HepG2 (cell line): ENCODE measurements around the gene UNC5B. TPM values are rescaled to one million over a fixed set of nuclear protein-coding genes. Genes with fewer than 3 reads are reported as not detected.

Experiments used
- ATAC-seq: fragments of 200-7000 bp; cut with Tn5 transposase; 3 replicates; pipeline ENCODE4 v1.9.1; 2020; ENCODE audit warnings: mild to moderate bottlenecking, moderate library complexity
- BruUV-seq: library from RNA; stranded (reverse); fragments of 400-500 nt; replicated peaks from 2 replicates; lab custom pipeline; 2021; lab: Mats Ljungman, UMichigan
- CTCF ChIA-PET: fragments of 300-600 bp; formaldehyde crosslinking; extraction: SDS; loops from one replicate; lab custom pipeline; 2021; ENCODE audit warnings: low total read pairs, inconsistent platforms, low intra/inter-chr PET ratio; lab: Yijun Ruan, JAX
- POLR2A ChIA-PET: fragments of 350-600 bp; sonication (Branson Sonifier 250); formaldehyde crosslinking; loops from one replicate; lab custom pipeline; 2020; ENCODE audit warnings: antibody characterized with exemption, inconsistent platforms; lab: Yijun Ruan, JAX
- DNase-seq: peaks from one replicate; pipeline ENCODE4 v3.0.0-alpha.2; 2015; ENCODE audit warnings: low spot score
- FAIRE-seq: peaks from 3 replicates; lab custom pipeline; 2011; peaks lifted over from hg19 to GRCh38; lab: Jason Lieb, UNC
- H2AFZ ChIP-seq: one replicate; pipeline ENCODE4 v1.6.1; 2011; ENCODE audit warnings: low read length, inconsistent platforms
- H3K27ac ChIP-seq: fragments of 300-600 bp; 3 replicates; pipeline ENCODE4 v1.8.0; 2011; ENCODE audit warnings: mixed run types, mild to moderate bottlenecking, mixed read lengths, low read length, inconsistent platforms; ENCODE audit not compliant: insufficient read depth; ENCODE audit errors: extremely low read length
- H3K27me3 ChIP-seq, 2 experiments: fragments of 200-600 bp in 1 of 2; 2 replicates in 1 of 2; 3 replicates in 1 of 2; pipeline versions ENCODE4 v1.6.0 to v1.8.0; 2011; ENCODE audit warnings: low read length in 2 of 2, mild to moderate bottlenecking in 2 of 2, moderate library complexity in 2 of 2, inconsistent platforms in 1 of 2; ENCODE audit not compliant: insufficient read depth in 2 of 2, control insufficient read depth in 1 of 2
- H3K36me3 ChIP-seq, 2 experiments: fragments of 200-600 bp in 1 of 2; replicated peaks in 1 of 2; 2 replicates in 1 of 2; 3 replicates in 1 of 2; pipeline versions ENCODE4 v1.5.1 to v1.8.0; 2011; ENCODE audit warnings: low read length in 2 of 2, inconsistent platforms in 1 of 2; ENCODE audit not compliant: insufficient read depth in 2 of 2, control insufficient read depth in 1 of 2
- H3K4me1 ChIP-seq: 2 replicates; pipeline ENCODE4 v1.5.1; 2012; ENCODE audit warnings: low read length, inconsistent platforms; ENCODE audit not compliant: insufficient read depth
- H3K4me2 ChIP-seq: 2 replicates; pipeline ENCODE4 v1.6.0; 2011; ENCODE audit warnings: low read depth, low read length, inconsistent platforms
- H3K4me3 ChIP-seq, 3 experiments: fragments of 200-600 bp in 1 of 3; sonication (generic), shearing (Covaris generic) in 1 of 3; replicated peaks in 1 of 3; 2 replicates each; pipeline ENCODE4 v1.5.1; 2011 to 2016; ENCODE audit warnings: low read length in 3 of 3, inconsistent platforms in 2 of 3, low read depth in 2 of 3, mild to moderate bottlenecking in 2 of 3, control low read depth in 1 of 3, mixed read lengths in 1 of 3; ENCODE audit not compliant: insufficient read depth in 1 of 3
- H3K79me2 ChIP-seq: one replicate; pipeline ENCODE4 v1.6.1; 2011; ENCODE audit warnings: low read length, inconsistent platforms; ENCODE audit not compliant: insufficient read depth
- H3K9ac ChIP-seq: 2 replicates; pipeline ENCODE4 v1.6.0; 2011; ENCODE audit warnings: mild to moderate bottlenecking, low read depth, low read length, inconsistent platforms; ENCODE audit not compliant: insufficient read depth
- H3K9me3 ChIP-seq: 2 replicates; pipeline ENCODE4 v1.5.1; 2012; ENCODE audit warnings: mild to moderate bottlenecking, low read length
- H4K20me1 ChIP-seq: 2 replicates; pipeline ENCODE4 v1.6.0; 2011; ENCODE audit warnings: inconsistent platforms, mild to moderate bottlenecking, low read length, moderate library complexity; ENCODE audit not compliant: insufficient read depth
- BRCA1 ChIP-seq: sonication (generic); formaldehyde crosslinking; IDR thresholded peaks from 2 replicates; pipeline ENCODE4 v1.4.0; 2020; ENCODE audit warnings: missing genetic modification reagents
- DNMT1 ChIP-seq: sonication (generic); formaldehyde crosslinking; IDR thresholded peaks from 2 replicates; pipeline ENCODE4 v1.5.1; 2020; ENCODE audit warnings: mild to moderate bottlenecking, missing genetic modification reagents
- ELF4 ChIP-seq: sonication (generic); formaldehyde crosslinking; IDR thresholded peaks from 2 replicates; pipeline ENCODE4 v1.5.0; 2020; ENCODE audit warnings: missing genetic modification reagents, mild to moderate bottlenecking, moderate library complexity, borderline replicate concordance
- EP300 ChIP-seq, 3 experiments: sonication (generic) in 1 of 3; formaldehyde crosslinking in 1 of 3; IDR thresholded peaks; 2 replicates each; pipeline versions ENCODE4 v1.5.1 to v1.6.1; 2011 to 2020; ENCODE audit warnings: low read depth in 2 of 3, low read length in 2 of 3, borderline replicate concordance in 1 of 3, improper control_type of control experiment in 1 of 3, mild to moderate bottlenecking in 1 of 3, missing genetic modification reagents in 1 of 3, moderate library complexity in 1 of 3
- JUND ChIP-seq: sonication (generic); formaldehyde crosslinking; IDR thresholded peaks from 2 replicates; pipeline ENCODE4 v1.8.0; 2022; ENCODE audit warnings: mild to moderate bottlenecking, missing genetic modification reagents
- MNT ChIP-seq: fragments of 450-650 bp; IDR thresholded peaks from 2 replicates; pipeline ENCODE4 v1.6.1; 2016
- ZNF12 ChIP-seq: sonication (generic); formaldehyde crosslinking; IDR thresholded peaks from 2 replicates; pipeline ENCODE4 v1.5.0; 2020; ENCODE audit warnings: missing genetic modification reagents
- ZNF629 ChIP-seq: sonication (generic); formaldehyde crosslinking; conservative IDR thresholded peaks from 2 replicates; pipeline ENCODE4 v1.5.0; 2020; ENCODE audit warnings: missing genetic modification reagents
- WGBS: methylation state at CpG from one replicate; pipeline ENCODE4 v1.1.6; 2017; ENCODE audit warnings: low lambda C conversion rate; 5-methylcytosine and 5-hydroxymethylcytosine counted together
- in situ Hi-C: cut with HindIII; loops from 2 replicates; pipeline ENCODE4 v1.10.0; 2017; ENCODE audit warnings: low pct_unique_long_range_greater_than_20kb; ENCODE audit not compliant: extremely low pct_ligation_motif_present
- intact Hi-C: fragments of 100-400 bp; cut with micrococcal nuclease; formaldehyde crosslinking; loops from one replicate; pipeline ENCODE4 v1.10.0; 2022; ENCODE audit not compliant: unreplicated experiment
- polyA plus RNA-seq, 8 experiments: library from polyadenylated mRNA; depleted of rRNA in 3 of 8; stranded (reverse) in 7 of 8; unstranded in 1 of 8; fragments of >200 nt; fragmentation: Illumina TruSeq in 4 of 8; extraction: Trizol in 4 of 8; gene quantifications; 2 replicates each; pipeline versions ENCODE4 v1.2.1 to v1.2.3, GENCODE V29; 2011 to 2016; ENCODE audit warnings: low read depth in 4 of 8, missing spikeins in 1 of 8, mixed read lengths in 1 of 8; ENCODE audit not compliant: insufficient read depth in 1 of 8
- total RNA-seq, 5 experiments: library from RNA; depleted of rRNA; stranded (reverse); fragments of >200 nt; fragmentation: Illumina TruSeq; extraction: Trizol; gene quantifications; 2 replicates each; pipeline ENCODE4 v1.2.3, GENCODE V29; 2016; ENCODE audit warnings: low read depth in 1 of 5
- TF ChIP-seq, protein P1 (sequence below): sonication (generic); formaldehyde crosslinking; IDR thresholded peaks from 2 replicates; pipeline ENCODE4 v1.5.0; 2020; ENCODE audit warnings: missing genetic modification reagents

The UNC5B gene
- total and polyA plus RNA-seq, 2 of the 13 experiments (the other 11 are each of a cell fraction or from before 2014, with no cell fraction given) = 0.07 TPM

GRCh38 chr10:71277914-71278665 is 65.7 kb downstream of the UNC5B start:
- Histone ChIP-seq H3K9me3 (no peaks in the 10 kb centered on the region), H3K36me3 (no peaks in the 10 kb centered on the region), H2AFZ (no peak overlapping the region), H3K27me3 (peaks cover 3 to 8% of the 10 kb centered on the region in 2 experiments; a peak in 3 of 5 replicates), H3K27ac (no peak overlapping the region), H3K79me2 (no peaks in the 10 kb centered on the region), H3K4me2 (no peak overlapping the region), H3K4me1 (no peaks in the 10 kb centered on the region), H4K20me1 (no peaks in the 10 kb centered on the region), H3K9ac (no peak overlapping the region), H3K4me3 (no peak overlapping the region)
- ATAC-seq (no peak), DNase-seq (no peak), FAIRE-seq (no peak)
- intact Hi-C loops = no loop called here
- no TSS peak for BruUV-seq
- ChIA-PET CTCF (no interaction called here), POLR2A (no interaction called here)
- WGBS = 7% methylated on average over 10 of the region's 11 CpGs
- 0 out of 2 replicates have a peak, but pooled peaks have one; percentile 16 for TF ChIP-seq ZNF629 (CRISPR knock-in tag)
- TF ChIP-seq MNT = 0 out of 2 replicates have a peak, but pooled peaks have one; percentile 27
- TF ChIP-seq JUND (CRISPR knock-in tag) = no peak
- in situ Hi-C loops = no loop called here

DNA sequence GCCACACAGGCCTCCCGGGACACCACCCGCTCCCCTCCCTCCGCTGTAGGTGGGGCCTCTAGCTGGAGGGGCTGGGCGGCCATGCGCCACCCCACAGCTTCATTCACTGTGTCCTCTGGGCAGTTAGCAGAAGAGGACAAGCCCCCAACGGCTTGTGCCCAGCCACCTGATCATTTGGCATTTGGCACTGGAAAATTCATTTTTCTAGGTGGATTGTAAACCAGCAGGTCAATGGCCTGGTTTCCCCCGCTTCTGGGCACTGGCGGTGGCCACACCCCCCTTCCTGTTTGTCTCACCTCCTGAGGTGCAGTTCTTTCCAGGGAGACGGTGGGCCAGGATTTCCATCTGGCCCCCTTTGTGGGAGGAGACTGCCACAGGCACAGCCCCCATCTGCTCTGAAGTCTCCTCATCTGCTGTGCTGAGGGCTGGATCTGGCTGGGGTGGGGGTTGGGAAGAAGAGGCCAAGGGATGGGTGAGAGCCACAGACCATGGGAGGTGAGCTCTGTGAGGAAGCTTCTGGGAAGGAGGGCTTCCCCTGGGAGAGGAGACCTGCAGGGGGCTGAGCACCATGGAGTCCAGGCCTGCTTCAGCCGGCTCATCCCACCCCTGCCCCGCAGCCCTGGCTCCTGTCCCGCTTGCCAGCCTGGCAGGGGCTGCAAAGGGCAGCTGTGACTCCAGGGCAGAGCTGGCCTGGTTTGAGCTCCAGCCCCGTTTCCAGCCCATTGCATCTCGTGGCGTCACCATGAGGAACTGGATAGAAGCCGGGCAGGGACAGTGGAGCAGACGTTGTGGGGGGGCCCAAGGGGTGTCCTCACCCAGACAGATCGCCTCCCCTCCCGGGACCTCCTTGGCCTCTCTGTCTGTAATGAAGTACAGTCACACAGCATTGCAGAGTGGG is 66.6 kb downstream of the UNC5B start:
- in situ Hi-C loops = no loop called here
- ATAC-seq = no peak
- CTCF ChIA-PET = no interaction called here
- no peaks in the 10 kb centered on the region for H3K9me3 ChIP-seq
- peaks cover 0 to 10% of the 10 kb centered on the region in 2 experiments; a peak in 2 of 5 replicates for H3K27me3 ChIP-seq
- H3K27ac ChIP-seq = no peak overlapping the region
- WGBS = 40% methylated on average over 1 of the region's 19 CpGs
- TF ChIP-seq ZNF12 (CRISPR knock-in tag) = no peak
- no peak for TF ChIP-seq BRCA1 (CRISPR knock-in tag)
- TF ChIP-seq ELF4 (CRISPR knock-in tag) = no peak
- TF ChIP-seq DNMT1 (CRISPR knock-in tag) = no peak
- TF ChIP-seq, protein P1, sequence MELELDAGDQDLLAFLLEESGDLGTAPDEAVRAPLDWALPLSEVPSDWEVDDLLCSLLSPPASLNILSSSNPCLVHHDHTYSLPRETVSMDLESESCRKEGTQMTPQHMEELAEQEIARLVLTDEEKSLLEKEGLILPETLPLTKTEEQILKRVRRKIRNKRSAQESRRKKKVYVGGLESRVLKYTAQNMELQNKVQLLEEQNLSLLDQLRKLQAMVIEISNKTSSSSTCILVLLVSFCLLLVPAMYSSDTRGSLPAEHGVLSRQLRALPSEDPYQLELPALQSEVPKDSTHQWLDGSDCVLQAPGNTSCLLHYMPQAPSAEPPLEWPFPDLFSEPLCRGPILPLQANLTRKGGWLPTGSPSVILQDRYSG (CRISPR knock-in tag) = no peak
- no peak for TF ChIP-seq EP300 (IDR thresholded peaks at IDR 0.05; ENCODE audit: low read depth in 2 of 2, low read length in 2 of 2)
- no peak for TF ChIP-seq EP300 (CRISPR knock-in tag; IDR thresholded peaks at IDR 0.05; ENCODE audit: borderline replicate concordance)
- TF ChIP-seq, all 625 proteins: peak for 0
- Histone ChIP-seq H3K4me2 (no peak overlapping the region), H3K79me2 (no peaks in the 10 kb centered on the region), H3K4me3 (no peak overlapping the region), H3K9ac (no peak overlapping the region), H4K20me1 (no peaks in the 10 kb centered on the region), H2AFZ (no peak overlapping the region), H3K4me1 (no peaks in the 10 kb centered on the region), H3K36me3 (no peaks in the 10 kb centered on the region)
- POLR2A ChIA-PET = no interaction called here
- no TSS peak for BruUV-seq
- intact Hi-C loops = no loop called here
- FAIRE-seq = no peak
- no peak for DNase-seq
